HEK293T (cell line): ENCODE results near the gene KIRREL3.

ENCODE experiments used
- CTCF ChIA-PET: fragments of 350-600 bp; formaldehyde crosslinking; extraction: SDS; loops from one replicate; lab custom pipeline; 2021; ENCODE audit warnings: antibody characterized with exemption, inconsistent platforms; lab: Yijun Ruan, JAX
- POLR2A ChIA-PET: fragments of 350-600 bp; formaldehyde crosslinking; extraction: SDS; loops from one replicate; lab custom pipeline; 2020; ENCODE audit warnings: antibody characterized with exemption, inconsistent platforms; lab: Yijun Ruan, JAX
- DNase-seq: peaks from one replicate; pipeline ENCODE4 v3.0.0; 2012; ENCODE audit warnings: mixed read lengths; ENCODE audit errors: extremely low spot score
- ARNT ChIP-seq: fragments of 450-650 bp; IDR thresholded peaks from 2 replicates; pipeline ENCODE4 v1.6.1; 2017; ENCODE audit warnings: mild to moderate bottlenecking
- BHLHE40 ChIP-seq: fragments of 450-650 bp; IDR thresholded peaks from 2 replicates; pipeline ENCODE4 v1.6.1; 2016; ENCODE audit warnings: mild to moderate bottlenecking, moderate library complexity, borderline replicate concordance
- CTBP1 ChIP-seq: fragments of 450-650 bp; IDR thresholded peaks from 2 replicates; pipeline ENCODE4 v1.6.1; 2016; ENCODE audit warnings: borderline replicate concordance
- ELF4 ChIP-seq: fragments of 450-650 bp; IDR thresholded peaks from 2 replicates; pipeline ENCODE4 v1.6.1; 2017; ENCODE audit warnings: antibody characterized with exemption
- FOXA1 ChIP-seq: fragments of 450-650 bp; IDR thresholded peaks from 2 replicates; pipeline ENCODE4 v1.6.1; 2016; ENCODE audit warnings: mild to moderate bottlenecking
- FOXK2 ChIP-seq: fragments of 450-650 bp; IDR thresholded peaks from 2 replicates; pipeline ENCODE4 v1.6.1; 2016; ENCODE audit warnings: mild to moderate bottlenecking
- FOXM1 ChIP-seq: fragments of 450-650 bp; IDR thresholded peaks from 2 replicates; pipeline ENCODE4 v1.6.1; 2017; ENCODE audit warnings: mild to moderate bottlenecking, borderline replicate concordance
- HDGF ChIP-seq: fragments of 450-650 bp; IDR thresholded peaks from 2 replicates; pipeline ENCODE4 v1.6.1; 2017; ENCODE audit warnings: antibody characterized with exemption, borderline replicate concordance
- L3MBTL2 ChIP-seq: fragments of 450-650 bp; conservative IDR thresholded peaks from 2 replicates; pipeline ENCODE4 v1.6.1; 2016; ENCODE audit warnings: mild to moderate bottlenecking
- LEF1 ChIP-seq: fragments of 450-650 bp; IDR thresholded peaks from 2 replicates; pipeline ENCODE4 v1.6.1; 2017; ENCODE audit warnings: mild to moderate bottlenecking, borderline replicate concordance
- NFRKB ChIP-seq: fragments of 450-650 bp; IDR thresholded peaks from 2 replicates; pipeline ENCODE4 v1.6.1; 2016; ENCODE audit warnings: mild to moderate bottlenecking, moderate library complexity
- PKNOX1 ChIP-seq: fragments of 450-650 bp; IDR thresholded peaks from 2 replicates; pipeline ENCODE4 v1.6.1; 2016
- SP1 ChIP-seq: fragments of 450-650 bp; IDR thresholded peaks from 2 replicates; pipeline ENCODE4 v1.6.1; 2017
- SUZ12 ChIP-seq: fragments of 450-650 bp; IDR thresholded peaks from 2 replicates; pipeline ENCODE4 v1.6.1; 2016; ENCODE audit warnings: mild to moderate bottlenecking
- TARDBP ChIP-seq: fragments of 450-650 bp; IDR thresholded peaks from 2 replicates; pipeline ENCODE4 v1.6.1; 2016
- ZNF384 ChIP-seq: fragments of 450-650 bp; IDR thresholded peaks from 2 replicates; pipeline ENCODE4 v1.6.1; 2016

The KIRREL3 gene

DNA sequence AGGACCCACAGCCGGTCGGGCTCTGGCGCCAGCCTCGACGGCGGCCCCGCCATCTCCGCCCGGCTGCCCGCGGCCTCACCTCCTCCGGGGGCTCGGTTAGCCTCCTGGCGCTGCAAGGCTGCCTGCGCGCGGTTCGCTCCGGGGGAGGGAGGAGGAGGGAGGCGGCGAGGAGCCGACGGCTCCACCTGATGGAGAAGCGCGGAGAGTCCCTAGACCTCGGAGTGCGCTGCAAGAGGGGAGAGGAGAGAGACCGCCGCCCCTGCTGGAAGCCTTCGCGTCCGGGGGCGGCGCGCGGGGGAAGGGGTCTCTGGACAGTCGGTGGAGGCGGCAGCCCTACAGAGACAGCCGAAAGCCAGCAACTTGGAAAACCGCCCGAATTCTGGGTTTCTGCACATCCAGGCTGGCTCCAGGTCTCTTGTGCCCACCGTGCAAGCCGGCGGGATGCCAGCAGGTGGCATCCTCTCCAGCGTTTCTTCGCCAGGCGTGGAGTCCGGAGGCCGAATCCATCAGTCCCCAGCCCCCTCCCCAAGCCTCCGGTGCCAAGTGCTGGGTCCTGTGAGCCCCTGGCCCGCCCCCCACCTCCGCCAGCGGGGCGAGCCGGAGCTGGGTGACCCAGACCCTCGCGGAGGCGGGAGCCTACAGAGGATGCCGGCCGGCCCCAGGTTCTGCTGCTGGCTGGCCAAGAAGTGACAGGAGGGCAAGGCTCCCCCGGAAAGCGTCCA is 2.9 kb upstream of the KIRREL3 start:
- ChIA-PET CTCF (interaction anchor here (0.6 kb wide), 1 partner anchor 12 kb away, joined by 4 read pairs; no protein-coding TSS in a partner anchor), POLR2A (no interaction called here)
- TF ChIP-seq BHLHE40 (no peak), PKNOX1 (no peak), HDGF (no peak), FOXM1 (no peak), L3MBTL2 (no peak), FOXK2 (no peak), SUZ12 (no peak), FOXA1 (no peak), SP1 (no peak), ZNF384 (no peak), ELF4 (no peak), NFRKB (no peak), TARDBP (no peak), CTBP1 (no peak), LEF1 (no peak), ARNT (no peak)
- peak; percentile 56 for DNase-seq

GRCh38 chr11:127002669-127003259 is 2.2 kb upstream of the KIRREL3 start:
- CTCF ChIA-PET, result interaction anchor here (0.6 kb wide), 1 partner anchor 11 kb away, joined by 4 read pairs; no protein-coding TSS in a partner anchor
- TF ChIP-seq TARDBP (no peak), L3MBTL2 (no peak), SUZ12 (no peak), ARNT (no peak), BHLHE40 (no peak), CTBP1 (no peak)
- DNase-seq, result no peak
- POLR2A ChIA-PET, result no interaction called here

DNA sequence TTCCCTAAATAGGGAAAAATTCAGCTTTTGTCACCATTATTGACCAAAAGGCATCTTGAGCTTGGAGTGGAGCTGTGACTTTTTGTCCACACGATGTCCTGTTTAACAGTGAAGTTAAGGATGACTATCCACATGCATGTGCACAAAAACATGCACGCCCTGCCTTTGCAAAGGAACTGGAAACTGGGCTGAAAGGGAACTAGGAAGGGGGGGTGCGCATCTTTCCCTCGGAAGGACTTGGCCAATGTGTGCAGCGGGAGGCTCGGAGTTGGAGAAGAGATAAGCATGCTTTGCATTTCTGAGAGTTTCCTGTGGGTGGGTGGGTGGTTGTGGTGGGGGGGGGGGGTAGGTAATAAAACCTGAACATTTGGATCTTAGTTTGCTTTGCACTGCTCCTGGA is 411 bp upstream of the KIRREL3 start:
- CTCF ChIA-PET, result interaction anchor here (1.5 kb wide), 1 partner anchor 10 kb away, joined by 5 read pairs; no protein-coding TSS in a partner anchor
- TF ChIP-seq ARNT (no peak), FOXA1 (no peak), CTBP1 (no peak), SP1 (no peak), FOXK2 (no peak), TARDBP (no peak), ZNF384 (no peak), NFRKB (no peak), FOXM1 (no peak), L3MBTL2 (no peak), SUZ12 (no peak), PKNOX1 (no peak), HDGF (no peak), BHLHE40 (no peak), LEF1 (no peak), ELF4 (no peak)
- DNase-seq, result no peak
- POLR2A ChIA-PET, result no interaction called here

- ChIA-PET POLR2A (no interaction called here), CTCF (no interaction called here)
- no peak for DNase-seq
- TF ChIP-seq FOXA1, result no peak
- TF ChIP-seq SUZ12, result no peak
- TF ChIP-seq NFRKB, result no peak
- no peak for TF ChIP-seq TARDBP
- no peak for TF ChIP-seq PKNOX1
- TF ChIP-seq CTBP1, result no peak
- TF ChIP-seq ELF4, result no peak
- no peak for TF ChIP-seq HDGF
- no peak for TF ChIP-seq BHLHE40
- TF ChIP-seq FOXM1, result no peak
- no peak for TF ChIP-seq FOXK2
Measured at GRCh38 chr11:126999366-126999765, 1.2 kb downstream of the KIRREL3 start.

- POLR2A ChIA-PET, result no interaction called here
- TF ChIP-seq PKNOX1, result no peak
- no peak for TF ChIP-seq FOXK2
- no peak for TF ChIP-seq ARNT
- TF ChIP-seq NFRKB, result no peak
- no peak for TF ChIP-seq SP1
- no peak for TF ChIP-seq FOXA1
- TF ChIP-seq BHLHE40, result no peak
- no peak for TF ChIP-seq LEF1
- no peak for TF ChIP-seq FOXM1
- TF ChIP-seq ZNF384, result no peak
- no peak for TF ChIP-seq TARDBP
- TF ChIP-seq L3MBTL2, result no peak
- no peak for TF ChIP-seq ELF4
- no peak for DNase-seq
- CTCF ChIA-PET, result no interaction called here
Measured at GRCh38 chr11:126997641-126998040, 2.9 kb downstream of the KIRREL3 start.
